HepG2 (cell line): ENCODE data around the gene PDGFB. TPM values are rescaled to one million over a fixed set of nuclear protein-coding genes. Genes with fewer than 3 reads are reported as not detected.

ENCODE experiments used
- ATAC-seq: fragments of 200-7000 bp; cut with Tn5 transposase; 3 replicates; pipeline ENCODE4 v1.9.1; 2020; ENCODE audit warnings: mild to moderate bottlenecking, moderate library complexity
- BruUV-seq: library from RNA; stranded (reverse); fragments of 400-500 nt; replicated peaks from 2 replicates; lab custom pipeline; 2021; lab: Mats Ljungman, UMichigan
- CTCF ChIA-PET: fragments of 300-600 bp; formaldehyde crosslinking; extraction: SDS; loops from one replicate; lab custom pipeline; 2021; ENCODE audit warnings: low total read pairs, inconsistent platforms, low intra/inter-chr PET ratio; lab: Yijun Ruan, JAX
- POLR2A ChIA-PET: fragments of 350-600 bp; sonication (Branson Sonifier 250); formaldehyde crosslinking; loops from one replicate; lab custom pipeline; 2020; ENCODE audit warnings: antibody characterized with exemption, inconsistent platforms; lab: Yijun Ruan, JAX
- DNase-seq: peaks from one replicate; pipeline ENCODE4 v3.0.0-alpha.2; 2015; ENCODE audit warnings: low spot score
- FAIRE-seq: peaks from 3 replicates; lab custom pipeline; 2011; peaks lifted over from hg19 to GRCh38; lab: Jason Lieb, UNC
- H2AFZ ChIP-seq: one replicate; pipeline ENCODE4 v1.6.1; 2011; ENCODE audit warnings: low read length, inconsistent platforms
- H3K27ac ChIP-seq: fragments of 300-600 bp; 3 replicates; pipeline ENCODE4 v1.8.0; 2011; ENCODE audit warnings: mixed run types, mild to moderate bottlenecking, mixed read lengths, low read length, inconsistent platforms; ENCODE audit not compliant: insufficient read depth; ENCODE audit errors: extremely low read length
- H3K27me3 ChIP-seq, 2 experiments: fragments of 200-600 bp in 1 of 2; 2 replicates in 1 of 2; 3 replicates in 1 of 2; pipeline versions ENCODE4 v1.6.0 to v1.8.0; 2011; ENCODE audit warnings: low read length in 2 of 2, mild to moderate bottlenecking in 2 of 2, moderate library complexity in 2 of 2, inconsistent platforms in 1 of 2; ENCODE audit not compliant: insufficient read depth in 2 of 2, control insufficient read depth in 1 of 2
- H3K36me3 ChIP-seq, 2 experiments: fragments of 200-600 bp in 1 of 2; replicated peaks in 1 of 2; 2 replicates in 1 of 2; 3 replicates in 1 of 2; pipeline versions ENCODE4 v1.5.1 to v1.8.0; 2011; ENCODE audit warnings: low read length in 2 of 2, inconsistent platforms in 1 of 2; ENCODE audit not compliant: insufficient read depth in 2 of 2, control insufficient read depth in 1 of 2
- H3K4me1 ChIP-seq: 2 replicates; pipeline ENCODE4 v1.5.1; 2012; ENCODE audit warnings: low read length, inconsistent platforms; ENCODE audit not compliant: insufficient read depth
- H3K4me2 ChIP-seq: 2 replicates; pipeline ENCODE4 v1.6.0; 2011; ENCODE audit warnings: low read depth, low read length, inconsistent platforms
- H3K4me3 ChIP-seq, 3 experiments: fragments of 200-600 bp in 1 of 3; sonication (generic), shearing (Covaris generic) in 1 of 3; replicated peaks in 1 of 3; 2 replicates each; pipeline ENCODE4 v1.5.1; 2011 to 2016; ENCODE audit warnings: low read length in 3 of 3, inconsistent platforms in 2 of 3, low read depth in 2 of 3, mild to moderate bottlenecking in 2 of 3, control low read depth in 1 of 3, mixed read lengths in 1 of 3; ENCODE audit not compliant: insufficient read depth in 1 of 3
- H3K79me2 ChIP-seq: one replicate; pipeline ENCODE4 v1.6.1; 2011; ENCODE audit warnings: low read length, inconsistent platforms; ENCODE audit not compliant: insufficient read depth
- H3K9ac ChIP-seq: 2 replicates; pipeline ENCODE4 v1.6.0; 2011; ENCODE audit warnings: mild to moderate bottlenecking, low read depth, low read length, inconsistent platforms; ENCODE audit not compliant: insufficient read depth
- H3K9me3 ChIP-seq: 2 replicates; pipeline ENCODE4 v1.5.1; 2012; ENCODE audit warnings: mild to moderate bottlenecking, low read length
- H4K20me1 ChIP-seq: 2 replicates; pipeline ENCODE4 v1.6.0; 2011; ENCODE audit warnings: inconsistent platforms, mild to moderate bottlenecking, low read length, moderate library complexity; ENCODE audit not compliant: insufficient read depth
- FOSL2 ChIP-seq: sonication (generic); formaldehyde crosslinking; IDR thresholded peaks from 2 replicates; pipeline ENCODE4 v1.4.0; 2020; ENCODE audit warnings: missing genetic modification reagents
- HDAC1 ChIP-seq: sonication (generic); formaldehyde crosslinking; IDR thresholded peaks from 2 replicates; pipeline ENCODE4 v1.5.1; 2020; ENCODE audit warnings: mild to moderate bottlenecking, missing genetic modification reagents
- SAP130 ChIP-seq: IDR thresholded peaks from 2 replicates; pipeline ENCODE4 v1.6.1; 2016; ENCODE audit warnings: low read depth
- TEAD2 ChIP-seq: sonication (generic); formaldehyde crosslinking; IDR thresholded peaks from 2 replicates; pipeline ENCODE4 v1.9.0; 2021; ENCODE audit warnings: missing genetic modification reagents
- ZFX ChIP-seq: sonication (generic); formaldehyde crosslinking; IDR thresholded peaks from 2 replicates; pipeline ENCODE4 v1.4.0; 2020; ENCODE audit warnings: mild to moderate bottlenecking, low read depth, missing genetic modification reagents, moderate library complexity
- ZNF510 ChIP-seq: sonication (generic); formaldehyde crosslinking; IDR thresholded peaks from 2 replicates; pipeline ENCODE4 v1.4.0; 2020; ENCODE audit warnings: low read depth, mild to moderate bottlenecking, missing genetic modification reagents
- WGBS: methylation state at CpG from one replicate; pipeline ENCODE4 v1.1.6; 2017; ENCODE audit warnings: low lambda C conversion rate; 5-methylcytosine and 5-hydroxymethylcytosine counted together
- in situ Hi-C: cut with HindIII; loops from 2 replicates; pipeline ENCODE4 v1.10.0; 2017; ENCODE audit warnings: low pct_unique_long_range_greater_than_20kb; ENCODE audit not compliant: extremely low pct_ligation_motif_present
- intact Hi-C: fragments of 100-400 bp; cut with micrococcal nuclease; formaldehyde crosslinking; loops from one replicate; pipeline ENCODE4 v1.10.0; 2022; ENCODE audit not compliant: unreplicated experiment
- polyA plus RNA-seq, 8 experiments: library from polyadenylated mRNA; depleted of rRNA in 3 of 8; stranded (reverse) in 7 of 8; unstranded in 1 of 8; fragments of >200 nt; fragmentation: Illumina TruSeq in 4 of 8; extraction: Trizol in 4 of 8; gene quantifications; 2 replicates each; pipeline versions ENCODE4 v1.2.1 to v1.2.3, GENCODE V29; 2011 to 2016; ENCODE audit warnings: low read depth in 4 of 8, missing spikeins in 1 of 8, mixed read lengths in 1 of 8; ENCODE audit not compliant: insufficient read depth in 1 of 8
- total RNA-seq, 5 experiments: library from RNA; depleted of rRNA; stranded (reverse); fragments of >200 nt; fragmentation: Illumina TruSeq; extraction: Trizol; gene quantifications; 2 replicates each; pipeline ENCODE4 v1.2.3, GENCODE V29; 2016; ENCODE audit warnings: low read depth in 1 of 5
- TF ChIP-seq, protein P1 (sequence below): sonication (generic); formaldehyde crosslinking; IDR thresholded peaks from 2 replicates; pipeline ENCODE4 v1.4.0; 2020; ENCODE audit warnings: mild to moderate bottlenecking, missing genetic modification reagents

The PDGFB gene
- total and polyA plus RNA-seq, 2 of the 13 experiments (the other 11 are each of a cell fraction or from before 2014, with no cell fraction given), result 1.4 to 10.1 TPM

DNA sequence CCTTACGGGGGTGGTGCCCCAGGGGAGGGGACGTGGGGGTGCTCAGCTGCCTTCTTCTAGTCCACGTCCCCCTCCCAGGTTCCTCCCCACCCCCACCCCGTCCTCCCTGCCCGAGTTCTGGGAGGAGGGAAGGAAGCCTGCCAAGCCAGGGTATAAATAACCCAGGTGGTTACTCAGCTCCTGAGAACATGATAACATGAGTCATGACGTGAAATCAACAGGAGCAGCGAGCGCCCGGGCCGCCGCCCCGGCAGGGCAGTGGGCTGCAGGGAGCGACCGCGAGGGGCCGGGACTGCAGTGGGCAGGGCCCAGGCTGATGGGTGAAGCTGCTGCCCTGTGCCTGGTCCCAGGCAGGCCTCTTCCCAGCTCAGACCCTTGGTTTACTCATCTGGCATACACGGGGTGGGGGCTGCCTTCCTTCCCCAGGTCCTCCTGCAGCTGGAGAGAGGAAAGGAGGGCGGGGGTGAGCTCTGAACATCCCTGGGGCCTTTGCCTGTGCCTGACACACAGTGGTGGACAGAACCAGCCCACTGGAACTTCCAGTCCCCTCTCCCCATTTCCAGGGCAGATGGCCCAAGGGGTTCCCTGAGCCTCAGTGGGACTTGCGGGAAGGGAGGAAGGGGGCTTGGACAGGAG, 8.8 kb upstream of the PDGFB start:
- TF ChIP-seq, protein P1, sequence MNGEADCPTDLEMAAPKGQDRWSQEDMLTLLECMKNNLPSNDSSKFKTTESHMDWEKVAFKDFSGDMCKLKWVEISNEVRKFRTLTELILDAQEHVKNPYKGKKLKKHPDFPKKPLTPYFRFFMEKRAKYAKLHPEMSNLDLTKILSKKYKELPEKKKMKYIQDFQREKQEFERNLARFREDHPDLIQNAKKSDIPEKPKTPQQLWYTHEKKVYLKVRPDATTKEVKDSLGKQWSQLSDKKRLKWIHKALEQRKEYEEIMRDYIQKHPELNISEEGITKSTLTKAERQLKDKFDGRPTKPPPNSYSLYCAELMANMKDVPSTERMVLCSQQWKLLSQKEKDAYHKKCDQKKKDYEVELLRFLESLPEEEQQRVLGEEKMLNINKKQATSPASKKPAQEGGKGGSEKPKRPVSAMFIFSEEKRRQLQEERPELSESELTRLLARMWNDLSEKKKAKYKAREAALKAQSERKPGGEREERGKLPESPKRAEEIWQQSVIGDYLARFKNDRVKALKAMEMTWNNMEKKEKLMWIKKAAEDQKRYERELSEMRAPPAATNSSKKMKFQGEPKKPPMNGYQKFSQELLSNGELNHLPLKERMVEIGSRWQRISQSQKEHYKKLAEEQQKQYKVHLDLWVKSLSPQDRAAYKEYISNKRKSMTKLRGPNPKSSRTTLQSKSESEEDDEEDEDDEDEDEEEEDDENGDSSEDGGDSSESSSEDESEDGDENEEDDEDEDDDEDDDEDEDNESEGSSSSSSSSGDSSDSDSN (CRISPR knock-in tag), result no peak
- TF ChIP-seq HDAC1 (CRISPR knock-in tag) (0 out of 2 replicates have a peak, but pooled peaks have one; percentile 16), SAP130 (CRISPR knock-in tag) (0 out of 2 replicates have a peak, but pooled peaks have one; percentile 20), ZFX (CRISPR knock-in tag) (peak; percentile 17; the same call in 1 of the 2 replicates), TEAD2 (CRISPR knock-in tag) (no peak), FOSL2 (CRISPR knock-in tag) (peak; percentile 60), ZNF510 (CRISPR knock-in tag) (no peak)
- CTCF ChIA-PET, result no interaction called here
- 7% methylated on average over 5 of the region's 19 CpGs for WGBS
- H3K36me3 ChIP-seq, result no peaks in the 10 kb centered on the region
- H4K20me1 ChIP-seq, result no peaks in the 10 kb centered on the region
- H3K27ac ChIP-seq, result no peak overlapping the region
- DNase-seq, result no peak
- H2AFZ ChIP-seq, result no peak overlapping the region
- intact Hi-C loops, result no loop called here
- peak overlapping the region in 1 of 3 experiments; percentile 49; a peak in 1 of 6 replicates for H3K4me3 ChIP-seq
- ATAC-seq, result peak; percentile 18
- H3K79me2 ChIP-seq, result no peaks in the 10 kb centered on the region
- H3K27me3 ChIP-seq, result peaks cover 9 to 38% of the 10 kb centered on the region in 2 experiments; a peak in 3 of 5 replicates
- in situ Hi-C loops, result no loop called here
- FAIRE-seq, result no peak
- POLR2A ChIA-PET, result no interaction called here
- H3K4me2 ChIP-seq, result peak overlapping the region; percentile 46; the same call in 1 of the 2 replicates
- peaks cover 82% of the 10 kb centered on the region for H3K4me1 ChIP-seq
- no TSS peak for BruUV-seq
- no peak overlapping the region for H3K9ac ChIP-seq
- no peaks in the 10 kb centered on the region for H3K9me3 ChIP-seq
